BE2C (cell line): ENCODE data around the gene RABL2A.
"Not testable (repeated sequence)": the region's sequence is repeated elsewhere in the genome, so short reads cannot be mapped to it uniquely, and the experiment has no call there.

Experiments used
- DNase-seq: peaks from one replicate; pipeline ENCODE4 v3.0.0-alpha.2; 2020
- H3K27me3 ChIP-seq: fragments of 250-450 bp; sonication (Bioruptor Pico); 2 replicates; pipeline ENCODE4 v1.5.1; 2020; ENCODE audit warnings: mild to moderate bottlenecking
- H3K36me3 ChIP-seq: fragments of 250-450 bp; sonication (Bioruptor Pico); 2 replicates; pipeline ENCODE4 v1.5.1; 2020; ENCODE audit warnings: mild to moderate bottlenecking
- H3K4me1 ChIP-seq: fragments of 250-450 bp; sonication (Bioruptor Pico); 2 replicates; pipeline ENCODE4 v1.5.1; 2020
- H3K4me3 ChIP-seq: 2 replicates; pipeline ENCODE4 v1.5.1; 2011; ENCODE audit warnings: low read depth, low read length
- H3K9me3 ChIP-seq: fragments of 250-450 bp; sonication (Bioruptor Pico); 2 replicates; pipeline ENCODE4 v1.5.1; 2020

RABL2A gene

GRCh38 chr2:113632849-113633345 lies 5.8 kb downstream of the RABL2A start:
- H3K36me3 ChIP-seq, H3K9me3 ChIP-seq, DNase-seq, H3K4me1 ChIP-seq, H3K27me3 ChIP-seq, H3K4me3 ChIP-seq: not testable (repeated sequence)

GRCh38 chr2:113635358-113635757 lies 8.3 kb downstream of the RABL2A start:
- not testable (repeated sequence) for DNase-seq, H3K27me3 ChIP-seq, H3K4me1 ChIP-seq, H3K4me3 ChIP-seq, H3K36me3 ChIP-seq, H3K9me3 ChIP-seq

- H3K4me1 ChIP-seq, H3K36me3 ChIP-seq, H3K9me3 ChIP-seq, H3K4me3 ChIP-seq, DNase-seq, H3K27me3 ChIP-seq: not testable (repeated sequence)
These were observed 9.2 kb downstream of the RABL2A start for GRCh38 chr2:113636226-113636625.

- H3K36me3 ChIP-seq, H3K27me3 ChIP-seq, H3K9me3 ChIP-seq: not testable (repeated sequence)
These were observed 11.0 kb downstream of the RABL2A start for GRCh38 chr2:113638084-113638483.

GRCh38 chr2:113646217-113646616 lies 19.2 kb downstream of the RABL2A start:
- H3K9me3 ChIP-seq, H3K36me3 ChIP-seq, H3K4me3 ChIP-seq, H3K27me3 ChIP-seq, H3K4me1 ChIP-seq, DNase-seq: not testable (repeated sequence)

More at GRCh38 chr2:113638084-113638483, 11.0 kb downstream of the RABL2A start:
- H3K4me3 ChIP-seq, H3K4me1 ChIP-seq, DNase-seq: not testable (repeated sequence)

GRCh38 chr2:113650834-113651815 lies 24.1 kb downstream of the RABL2A start:
- H3K4me3 ChIP-seq, H3K27me3 ChIP-seq, H3K4me1 ChIP-seq, H3K9me3 ChIP-seq, DNase-seq, H3K36me3 ChIP-seq: not testable (repeated sequence)

GRCh38 chr2:113652599-113652998 lies 25.5 kb downstream of the RABL2A start:
- H3K4me1 ChIP-seq, H3K9me3 ChIP-seq, H3K27me3 ChIP-seq, H3K4me3 ChIP-seq, H3K36me3 ChIP-seq, DNase-seq: not testable (repeated sequence)

GRCh38 chr2:113656031-113656624 lies 29.1 kb downstream of the RABL2A start:
- not testable (repeated sequence) for H3K4me3 ChIP-seq, DNase-seq, H3K9me3 ChIP-seq, H3K27me3 ChIP-seq, H3K36me3 ChIP-seq, H3K4me1 ChIP-seq

GRCh38 chr2:113657735-113658134 lies 30.7 kb downstream of the RABL2A start:
- not testable (repeated sequence) for H3K36me3 ChIP-seq, H3K27me3 ChIP-seq, H3K4me3 ChIP-seq, DNase-seq, H3K9me3 ChIP-seq, H3K4me1 ChIP-seq

- not testable (repeated sequence) for H3K36me3 ChIP-seq, H3K9me3 ChIP-seq, H3K27me3 ChIP-seq, DNase-seq, H3K4me1 ChIP-seq, H3K4me3 ChIP-seq
These were observed 36.4 kb downstream of the RABL2A start for GRCh38 chr2:113663285-113664060.

GRCh38 chr2:113664761-113665533 lies 37.9 kb downstream of the RABL2A start:
- not testable (repeated sequence) for H3K36me3 ChIP-seq, H3K9me3 ChIP-seq, DNase-seq, H3K4me1 ChIP-seq, H3K4me3 ChIP-seq, H3K27me3 ChIP-seq

- not testable (repeated sequence) for H3K27me3 ChIP-seq, H3K9me3 ChIP-seq, DNase-seq, H3K4me3 ChIP-seq, H3K36me3 ChIP-seq, H3K4me1 ChIP-seq
These were observed 41.9 kb downstream of the RABL2A start for GRCh38 chr2:113669013-113669412.
